ENCODE data around the gene CSGALNACT2. TPM values are rescaled to one million over a fixed set of nuclear protein-coding genes. Genes with fewer than 3 reads are reported as not detected.

The CSGALNACT2 gene
- total RNA-seq, 1 experiment from 2014 or later: 22.3 TPM

DNA sequence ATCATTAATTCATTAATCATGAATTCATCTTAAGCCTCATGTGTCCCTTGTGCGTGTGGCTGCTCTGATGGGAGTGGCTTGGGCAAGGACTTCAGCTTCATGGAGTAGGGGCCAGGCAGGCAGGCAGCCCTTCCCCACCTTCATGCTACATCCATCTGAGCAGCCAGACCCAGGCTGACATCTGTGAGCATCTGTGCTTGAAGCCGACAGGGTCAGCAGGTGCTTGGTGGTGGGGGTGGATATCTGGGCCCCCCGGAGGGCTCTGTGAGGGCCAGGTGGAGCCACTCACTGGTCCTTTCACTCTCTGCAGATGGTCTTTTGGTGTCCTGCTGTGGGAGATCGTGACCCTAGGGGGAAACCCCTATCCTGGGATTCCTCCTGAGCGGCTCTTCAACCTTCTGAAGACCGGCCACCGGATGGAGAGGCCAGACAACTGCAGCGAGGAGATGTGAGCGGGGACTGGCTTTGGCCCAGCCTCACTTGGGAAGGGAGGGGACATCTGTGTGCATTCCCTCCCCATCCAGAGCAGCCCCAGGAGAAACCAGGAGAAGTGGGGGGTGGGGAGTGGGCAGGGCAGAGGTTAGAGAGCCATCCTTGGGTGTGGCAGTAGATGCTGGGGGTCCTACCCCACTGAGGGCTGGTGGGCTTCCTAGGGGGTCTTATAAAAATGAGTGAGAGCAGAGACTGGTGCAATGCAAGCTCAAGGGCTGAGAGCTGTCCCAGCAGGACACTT, 14.7 kb upstream of the CSGALNACT2 start:
- no peaks in the 10 kb centered on the region for H3K9me3 ChIP-seq (ENCODE audit: control insufficient read depth, insufficient read depth, low read depth, low read length)
- intact Hi-C loops (cut with micrococcal nuclease; ENCODE audit: unreplicated experiment) (no loop called here), in situ Hi-C loops (cut with HindIII; ENCODE audit: low pct_unique_long_range_greater_than_20kb, low sequenced_read_pairs) (no loop called here)
- no peaks in the 10 kb centered on the region for H3K36me3 ChIP-seq (ENCODE audit: control insufficient read depth, insufficient read depth, low read length)
- ChIA-PET POLR2A (no interaction called here), CTCF (interaction anchor here (0.6 kb wide), 1 partner anchor 86 kb away, joined by 3 read pairs; no protein-coding TSS in a partner anchor)
- H3K4me3 ChIP-seq (ENCODE audit: low read depth in 2 of 2, low read length in 2 of 2): no peak overlapping the region
- ATAC-seq: no peak
- TF ChIP-seq CTCF (IDR thresholded peaks at IDR 0.05) (no peak), TCF7L2 (IDR thresholded peaks at IDR 0.05; ENCODE audit: low read depth, low read length) (no peak), POLR2AphosphoS5 (IDR thresholded peaks at IDR 0.05; ENCODE audit: low read depth, low read length) (no peak), SIN3A (IDR thresholded peaks at IDR 0.05; ENCODE audit: borderline replicate concordance, insufficient read depth, low read depth, low read length) (no peak), REST (IDR thresholded peaks at IDR 0.05; ENCODE audit: insufficient read depth in 1 of 2, low read depth in 2 of 2, low read length in 1 of 2) (no peak)
- no peak for DNase-seq (ENCODE audit: low read depth, low spot score)
- no TSS peak for BruUV-seq (replicated peaks)
- no peak overlapping the region for H3K27ac ChIP-seq (ENCODE audit: low read length)
- H3K4me1 ChIP-seq (ENCODE audit: control insufficient read depth, insufficient read depth, low read length): no peaks in the 10 kb centered on the region
- no peaks in the 10 kb centered on the region for H3K27me3 ChIP-seq (ENCODE audit: control insufficient read depth, insufficient read depth, low read length)

GRCh38 chr10:43124094-43124521, 14.1 kb upstream of the CSGALNACT2 start:
- CTCF ChIA-PET: interaction anchor here (0.6 kb wide), 2 partner anchors 87 to 113 kb away, joined by 3 to 10 read pairs; no protein-coding TSS in a partner anchor
- ATAC-seq (no peak), DNase-seq (ENCODE audit: low read depth, low spot score) (no peak)
- intact Hi-C loops (cut with micrococcal nuclease; ENCODE audit: unreplicated experiment): no loop called here
- in situ Hi-C loops (cut with HindIII; ENCODE audit: low pct_unique_long_range_greater_than_20kb, low sequenced_read_pairs): no loop called here
- Histone ChIP-seq H3K27ac (ENCODE audit: low read length) (no peak overlapping the region), H3K36me3 (ENCODE audit: control insufficient read depth, insufficient read depth, low read length) (no peaks in the 10 kb centered on the region), H3K4me3 (ENCODE audit: low read depth in 2 of 2, low read length in 2 of 2) (no peak overlapping the region), H3K27me3 (ENCODE audit: control insufficient read depth, insufficient read depth, low read length) (no peaks in the 10 kb centered on the region), H3K4me1 (ENCODE audit: control insufficient read depth, insufficient read depth, low read length) (no peaks in the 10 kb centered on the region), H3K9me3 (ENCODE audit: control insufficient read depth, insufficient read depth, low read depth, low read length) (no peaks in the 10 kb centered on the region)
- TF ChIP-seq CTCF (IDR thresholded peaks at IDR 0.05) (no peak), POLR2AphosphoS5 (IDR thresholded peaks at IDR 0.05; ENCODE audit: low read depth, low read length) (no peak), SIN3A (IDR thresholded peaks at IDR 0.05; ENCODE audit: borderline replicate concordance, insufficient read depth, low read depth, low read length) (no peak), REST (IDR thresholded peaks at IDR 0.05; ENCODE audit: insufficient read depth in 1 of 2, low read depth in 2 of 2, low read length in 1 of 2) (no peak), TCF7L2 (IDR thresholded peaks at IDR 0.05; ENCODE audit: low read depth, low read length) (no peak)
- no TSS peak for BruUV-seq (replicated peaks)
- POLR2A ChIA-PET: no interaction called here

Measured in Panc1 (cell line).